Measurements from ENCODE around the gene TMC4.

- no peak for TF ChIP-seq CTCF (IDR thresholded peaks at IDR 0.05; ENCODE audit: poor library complexity, severe bottlenecking)
- TF ChIP-seq POLR2AphosphoS5 (IDR thresholded peaks at IDR 0.05), result no peak
These were observed 18.2 kb downstream of the TMC4 start for GRCh38 chr19:54154603-54155345.

Data from neural cell (in vitro differentiated cells).